Measurements from ENCODE around the gene CTNNBL1. TPM values are rescaled to one million over a fixed set of nuclear protein-coding genes. Genes with fewer than 3 reads are reported as not detected.
A peak's percentile ranks its signal among the peaks of the same experiment; 100 is the strongest.

Gene CTNNBL1
- total RNA-seq, 3 donors from 2014 or later (not counting 1 experiment from before 2014, with no cell fraction given), result 59.1 to 75.6 (median 67.6) TPM

DNA sequence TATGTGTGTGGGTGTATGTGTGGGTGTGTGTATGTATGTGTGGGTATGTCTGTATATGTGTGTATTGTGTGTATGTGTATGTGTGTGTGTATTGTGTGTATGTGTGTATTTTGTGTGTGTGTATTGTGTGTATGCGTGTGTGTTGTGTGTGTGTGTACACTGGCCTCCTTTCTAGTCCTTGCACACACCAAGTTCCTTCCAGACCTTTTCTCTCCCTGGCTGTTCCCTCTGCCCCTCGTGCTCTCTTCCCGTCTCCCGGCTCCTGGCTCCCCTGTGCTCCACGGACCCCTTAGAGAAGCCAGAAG, 220.5 kb downstream of the CTNNBL1 start:
- Histone ChIP-seq H3K27me3 (ENCODE audit: control insufficient read depth, insufficient read depth, low read length) (peaks cover 12% of the 10 kb centered on the region), H3K4me1 (ENCODE audit: control insufficient read depth, insufficient read depth, low read length) (peaks cover 13% of the 10 kb centered on the region), H3K27ac (ENCODE audit: low read length) (no peak overlapping the region), H3K36me3 (ENCODE audit: control insufficient read depth, insufficient read depth, low read length) (no peaks in the 10 kb centered on the region), H3K9me3 (ENCODE audit: control insufficient read depth, insufficient read depth, low read length) (no peaks in the 10 kb centered on the region), H3K4me3 (ENCODE audit: low read length) (no peak overlapping the region)
- Mint-ChIP-seq H3K4me1 (peaks cover 19 to 53% of the 10 kb centered on the region in 2 donors), H3K27me3 (ENCODE audit: low read depth in 2 of 2) (peaks cover 22 to 42% of the 10 kb centered on the region in 2 donors), H3K9me3 (no peaks in the 10 kb centered on the region), H3K27ac (peak overlapping the region in 1 of 2 donors; percentile 88), H3K4me3 (peak overlapping the region; percentile 49), H3K36me3 (no peaks in the 10 kb centered on the region)
- 57% methylated on average over 4 of the region's 5 CpGs for WGBS (ENCODE audit: insufficient coverage)
- no peak for ATAC-seq
- no peak for TF ChIP-seq CTCF (IDR thresholded peaks at IDR 0.05)
- DNase-seq, result no peak
- intact Hi-C loops (cut with micrococcal nuclease), result no loop called here

DNA sequence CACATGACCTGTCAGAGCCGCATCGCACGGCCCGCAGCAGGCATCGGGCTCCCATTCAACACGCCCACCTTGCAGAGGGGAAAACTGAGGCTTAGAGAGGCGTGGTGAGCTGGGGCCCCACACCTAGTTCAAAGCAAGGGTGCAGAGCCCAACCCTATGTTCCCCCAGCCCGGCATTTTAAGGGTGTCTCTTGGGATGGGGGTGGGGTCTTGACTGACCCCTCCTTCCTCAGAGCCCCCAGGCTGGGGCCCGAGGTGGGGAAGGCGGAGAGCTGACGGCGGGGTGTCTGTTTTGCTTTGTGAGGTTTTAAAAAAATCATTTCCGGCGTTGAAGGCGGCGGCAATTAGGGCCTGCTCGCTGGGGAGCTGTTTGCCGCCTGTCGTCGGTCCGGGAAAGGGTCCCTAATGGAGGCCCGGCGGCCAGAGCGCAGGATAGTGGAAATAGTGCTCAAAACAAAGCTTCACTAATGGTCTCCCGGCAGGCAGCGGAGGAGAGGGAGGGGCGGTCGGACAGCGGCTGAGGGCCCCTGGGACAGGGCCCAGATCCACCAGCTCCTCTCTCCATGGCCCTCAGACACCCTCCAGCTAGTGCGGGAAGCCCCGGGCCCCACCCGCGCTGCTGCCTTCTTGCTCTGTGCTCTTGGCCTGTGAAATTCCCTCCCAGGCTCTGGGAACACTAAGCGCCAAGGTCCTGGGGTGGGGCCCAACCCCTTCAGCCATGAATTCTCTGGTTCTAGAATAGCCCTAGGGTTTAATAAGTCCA, 221.0 kb downstream of the CTNNBL1 start:
- intact Hi-C loops (cut with micrococcal nuclease), result loop anchor here (5.0 kb wide), 1 partner anchor 77 kb away; no protein-coding TSS in a partner anchor
- ATAC-seq (peak; percentile 69 to 78 (median 74)), DNase-seq (peak; percentile 38 to 45)
- Histone ChIP-seq H3K4me3 (ENCODE audit: low read length) (peak overlapping the region; percentile 13), H3K9me3 (ENCODE audit: control insufficient read depth, insufficient read depth, low read length) (no peaks in the 10 kb centered on the region), H3K36me3 (ENCODE audit: control insufficient read depth, insufficient read depth, low read length) (no peaks in the 10 kb centered on the region), H3K27me3 (ENCODE audit: control insufficient read depth, insufficient read depth, low read length) (peaks cover 12% of the 10 kb centered on the region), H3K4me1 (ENCODE audit: control insufficient read depth, insufficient read depth, low read length) (peaks cover 13% of the 10 kb centered on the region), H3K27ac (ENCODE audit: low read length) (no peak overlapping the region)
- Mint-ChIP-seq H3K4me3 (peak overlapping the region; percentile 49), H3K9me3 (no peaks in the 10 kb centered on the region), H3K27me3 (ENCODE audit: low read depth in 2 of 2) (peaks cover 22 to 42% of the 10 kb centered on the region in 2 donors), H3K4me1 (peaks cover 19 to 53% of the 10 kb centered on the region in 2 donors), H3K27ac (peak overlapping the region; percentile 62 to 88), H3K36me3 (no peaks in the 10 kb centered on the region)
- TF ChIP-seq CTCF (IDR thresholded peaks at IDR 0.05), result no peak
- WGBS (ENCODE audit: insufficient coverage), result 12% methylated on average over 33 of the region's 34 CpGs

GRCh38 chr20:37915434-37915787, 221.6 kb downstream of the CTNNBL1 start:
- peaks cover 13% of the 10 kb centered on the region for H3K4me1 ChIP-seq (ENCODE audit: control insufficient read depth, insufficient read depth, low read length)
- H3K27ac Mint-ChIP-seq, result peak overlapping the region in 1 of 2 donors; percentile 88
- intact Hi-C loops (cut with micrococcal nuclease), result loop anchor here (5.0 kb wide), 1 partner anchor 77 kb away; no protein-coding TSS in a partner anchor
- no peak for TF ChIP-seq CTCF (IDR thresholded peaks at IDR 0.05)
- ATAC-seq (no peak), DNase-seq (no peak)
- no peak overlapping the region for H3K27ac ChIP-seq (ENCODE audit: low read length)
- H3K36me3 ChIP-seq (ENCODE audit: control insufficient read depth, insufficient read depth, low read length), result no peaks in the 10 kb centered on the region
- no peaks in the 10 kb centered on the region for H3K9me3 ChIP-seq (ENCODE audit: control insufficient read depth, insufficient read depth, low read length)
- H3K4me1 Mint-ChIP-seq, result peaks cover 19 to 53% of the 10 kb centered on the region in 2 donors
- H3K27me3 ChIP-seq (ENCODE audit: control insufficient read depth, insufficient read depth, low read length), result peaks cover 12% of the 10 kb centered on the region
- no peaks in the 10 kb centered on the region for H3K9me3 Mint-ChIP-seq
- H3K27me3 Mint-ChIP-seq (ENCODE audit: low read depth in 2 of 2), result peaks cover 22 to 36% of the 10 kb centered on the region in 2 donors
- H3K36me3 Mint-ChIP-seq, result no peaks in the 10 kb centered on the region
- 87% methylated on average over 10 of the region's 10 CpGs for WGBS (ENCODE audit: insufficient coverage)
- no peak overlapping the region for H3K4me3 Mint-ChIP-seq
- no peak overlapping the region for H3K4me3 ChIP-seq (ENCODE audit: low read length)

Measured in natural killer cell (primary cell).